ENCODE data around the gene NT5DC1. TPM values are rescaled to one million over a fixed set of nuclear protein-coding genes. Genes with fewer than 3 reads are reported as not detected.

NT5DC1 gene
- total RNA-seq, 1 donor from 2014 or later: 44.1 TPM

GRCh38 chr6:116267836-116268588 lies 167.4 kb downstream of the NT5DC1 start:
- no peak overlapping the region for H3K4me3 Mint-ChIP-seq (ENCODE audit: low read depth)
- H3K27me3 Mint-ChIP-seq (ENCODE audit: low read depth): no peaks in the 10 kb centered on the region
- peaks cover 13% of the 10 kb centered on the region for H3K9me3 Mint-ChIP-seq
- no peak for DNase-seq (ENCODE audit: low spot score)
- H3K4me1 Mint-ChIP-seq (ENCODE audit: low read depth): peaks cover 10% of the 10 kb centered on the region
- intact Hi-C loops (cut with micrococcal nuclease): loop anchor here (5.0 kb wide), 1 partner anchor 264 kb away; no protein-coding TSS in a partner anchor
- peaks cover 22% of the 10 kb centered on the region for H3K36me3 Mint-ChIP-seq (ENCODE audit: low read depth)
- no peak overlapping the region for H3K27ac Mint-ChIP-seq

DNA sequence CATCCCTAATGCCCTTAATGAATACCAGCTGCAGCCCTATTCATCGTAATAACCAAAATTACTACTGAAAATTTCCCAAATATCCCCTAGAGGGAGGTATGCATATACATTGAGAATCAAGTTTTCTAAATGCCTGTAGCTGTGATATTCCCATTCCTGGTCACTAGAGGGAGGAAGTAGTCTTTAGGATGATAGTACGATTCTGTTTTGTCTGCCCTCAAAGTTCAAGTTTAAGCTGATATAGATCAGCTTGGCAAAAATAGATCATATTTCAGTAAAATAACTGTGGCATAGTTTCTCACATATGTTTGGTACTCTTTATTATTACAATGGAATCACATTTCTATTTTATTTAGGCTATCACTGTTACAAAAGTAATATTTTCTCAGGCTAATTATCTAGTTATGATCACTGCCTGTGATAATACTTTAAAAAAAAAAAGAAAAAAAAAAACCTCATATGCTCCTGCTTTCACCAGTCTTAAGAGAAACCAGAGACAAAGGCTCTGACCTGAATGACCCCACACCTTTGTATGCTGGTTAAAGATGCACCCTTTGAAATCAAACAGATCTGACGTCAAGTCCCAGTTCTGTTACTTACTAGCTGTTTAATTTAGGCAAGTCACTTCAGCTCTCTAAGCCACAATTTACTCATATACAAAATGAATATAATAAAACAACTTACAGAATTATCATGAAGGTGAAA lies 168.1 kb downstream of the NT5DC1 start:
- Mint-ChIP-seq H3K4me1 (ENCODE audit: low read depth) (peaks cover 10% of the 10 kb centered on the region), H3K27ac (no peak overlapping the region), H3K36me3 (ENCODE audit: low read depth) (peaks cover 20% of the 10 kb centered on the region), H3K4me3 (ENCODE audit: low read depth) (no peak overlapping the region), H3K9me3 (peaks cover 9% of the 10 kb centered on the region), H3K27me3 (ENCODE audit: low read depth) (no peaks in the 10 kb centered on the region)
- intact Hi-C loops (cut with micrococcal nuclease): loop anchor here (5.0 kb wide), 1 partner anchor 264 kb away; no protein-coding TSS in a partner anchor
- no peak for DNase-seq (ENCODE audit: low spot score)

DNA sequence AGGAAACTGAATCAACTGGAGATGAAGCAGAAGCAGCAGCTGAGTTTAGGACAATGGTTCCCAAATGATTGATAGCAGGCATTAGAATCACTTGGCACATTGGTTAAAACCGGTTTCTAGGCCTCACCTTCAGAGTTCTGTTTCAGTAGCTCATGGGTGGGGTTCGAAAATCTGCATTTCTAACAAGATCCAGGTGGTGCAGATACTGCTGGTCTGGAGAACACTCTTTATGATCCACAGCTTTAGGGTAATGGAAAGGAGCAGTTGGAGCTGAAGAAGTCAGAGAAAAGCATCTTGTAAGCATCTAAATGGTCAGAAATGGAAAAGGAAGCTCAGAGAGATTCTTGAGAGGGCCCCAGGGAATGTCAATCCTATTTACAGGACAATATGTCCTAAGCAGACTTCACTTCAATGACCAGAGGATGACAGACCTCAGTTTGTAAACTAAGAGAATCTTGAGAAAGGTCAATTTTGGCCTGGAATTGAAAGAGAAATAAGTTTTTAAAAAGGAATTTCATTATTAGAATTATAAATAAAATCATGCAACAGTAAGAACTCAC lies 170.6 kb downstream of the NT5DC1 start:
- Mint-ChIP-seq H3K36me3 (ENCODE audit: low read depth) (peaks cover 30% of the 10 kb centered on the region), H3K4me3 (ENCODE audit: low read depth) (no peak overlapping the region), H3K4me1 (ENCODE audit: low read depth) (peaks cover 13% of the 10 kb centered on the region), H3K9me3 (no peaks in the 10 kb centered on the region), H3K27me3 (ENCODE audit: low read depth) (no peaks in the 10 kb centered on the region), H3K27ac (no peak overlapping the region)
- DNase-seq (ENCODE audit: low spot score): no peak
- intact Hi-C loops (cut with micrococcal nuclease): no loop called here

DNA sequence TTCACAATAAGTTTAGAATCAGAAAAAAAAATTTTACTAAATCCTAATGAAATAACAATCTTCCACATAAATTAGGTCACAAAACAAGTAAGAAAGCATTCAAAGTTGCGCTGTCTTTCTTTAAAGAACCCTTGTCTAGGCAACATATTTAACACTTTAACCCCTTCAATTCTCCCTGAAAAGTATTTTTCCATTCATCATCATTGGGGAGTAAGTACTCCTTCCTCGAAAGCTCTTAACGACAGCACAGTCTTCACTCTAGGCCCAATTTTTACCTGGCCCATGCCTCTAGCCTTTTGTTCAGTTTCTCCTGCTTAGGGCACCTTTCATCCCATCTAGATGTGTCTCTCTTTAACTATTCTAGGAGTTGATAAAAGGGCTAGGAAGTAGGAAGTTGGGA lies 176.5 kb downstream of the NT5DC1 start:
- peaks cover 51% of the 10 kb centered on the region for H3K4me1 Mint-ChIP-seq (ENCODE audit: low read depth)
- H3K9me3 Mint-ChIP-seq: no peaks in the 10 kb centered on the region
- intact Hi-C loops (cut with micrococcal nuclease): loop anchor here (5.0 kb wide), 1 partner anchor 60 kb away; no protein-coding TSS in a partner anchor
- H3K27ac Mint-ChIP-seq: peak overlapping the region; percentile 39
- H3K4me3 Mint-ChIP-seq (ENCODE audit: low read depth): peak overlapping the region; percentile 97
- peaks cover 62% of the 10 kb centered on the region for H3K36me3 Mint-ChIP-seq (ENCODE audit: low read depth)
- H3K27me3 Mint-ChIP-seq (ENCODE audit: low read depth): no peaks in the 10 kb centered on the region
- DNase-seq (ENCODE audit: low spot score): no peak

DNA sequence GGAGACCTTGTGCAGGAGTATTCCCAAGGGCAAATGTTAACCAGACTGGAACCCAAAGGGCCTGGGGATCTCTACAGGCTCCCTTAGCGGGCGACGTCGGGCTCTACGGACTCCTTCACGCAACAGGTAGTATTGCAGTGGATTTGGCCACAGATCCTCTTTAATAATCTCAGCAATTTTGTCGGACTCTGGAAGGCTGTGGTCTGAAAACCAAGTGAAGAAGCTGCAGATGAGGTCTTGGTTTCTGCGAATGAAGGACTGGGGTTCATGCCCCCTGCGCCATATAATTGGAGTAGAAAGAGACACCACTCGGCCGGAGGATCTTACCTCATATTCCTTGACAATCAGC lies 177.8 kb downstream of the NT5DC1 start:
- H3K4me3 Mint-ChIP-seq (ENCODE audit: low read depth): peak overlapping the region; percentile 97
- peaks cover 51% of the 10 kb centered on the region for H3K4me1 Mint-ChIP-seq (ENCODE audit: low read depth)
- intact Hi-C loops (cut with micrococcal nuclease): loop anchor here (5.0 kb wide), 1 partner anchor 61 kb away; no protein-coding TSS in a partner anchor
- H3K27me3 Mint-ChIP-seq (ENCODE audit: low read depth): peaks cover 3% of the 10 kb centered on the region
- H3K9me3 Mint-ChIP-seq: no peaks in the 10 kb centered on the region
- no peak for DNase-seq (ENCODE audit: low spot score)
- H3K27ac Mint-ChIP-seq: peak overlapping the region; percentile 97
- H3K36me3 Mint-ChIP-seq (ENCODE audit: low read depth): peaks cover 53% of the 10 kb centered on the region

GRCh38 chr6:116278854-116279231 lies 178.2 kb downstream of the NT5DC1 start:
- Mint-ChIP-seq H3K27me3 (ENCODE audit: low read depth) (peaks cover 3% of the 10 kb centered on the region), H3K27ac (peak overlapping the region; percentile 97), H3K9me3 (no peaks in the 10 kb centered on the region), H3K36me3 (ENCODE audit: low read depth) (peaks cover 51% of the 10 kb centered on the region), H3K4me1 (ENCODE audit: low read depth) (peaks cover 51% of the 10 kb centered on the region), H3K4me3 (ENCODE audit: low read depth) (peak overlapping the region; percentile 97)
- no peak for DNase-seq (ENCODE audit: low spot score)
- intact Hi-C loops (cut with micrococcal nuclease): loop anchor here (1.0 to 5.0 kb wide), 3 partner anchors 25 to 292 kb away; partner anchors contain the start of genes RWDD1 and TSPYL4

GRCh38 chr6:116279232-116280160 lies 178.8 kb downstream of the NT5DC1 start, which contains the start of gene TSPYL1:
Gene TSPYL1, minus strand, starts transcription at chr6:116279930. Its CDS starts 100 bp downstream, at chr6:116279830.
- DNase-seq (ENCODE audit: low spot score): peak; percentile 93
- intact Hi-C loops (cut with micrococcal nuclease): loop anchor here (1.0 to 5.0 kb wide), 6 partner anchors 25 to 388 kb away; partner anchors contain the start of genes RWDD1, TSPYL4 and ZUP1
- Mint-ChIP-seq H3K4me3 (ENCODE audit: low read depth) (peak within 1 kb of the TSS; percentile 97), H3K4me1 (ENCODE audit: low read depth) (peaks cover 51% of the 10 kb centered on the region), H3K9me3 (no peaks in the 10 kb centered on the region), H3K27ac (peak within 1 kb of the TSS; percentile 97), H3K36me3 (ENCODE audit: low read depth) (peaks cover 46% of the 10 kb centered on the region), H3K27me3 (ENCODE audit: low read depth) (peaks cover 3% of the 10 kb centered on the region)

GRCh38 chr6:116280161-116280932 lies 179.7 kb downstream of the NT5DC1 start:
- H3K4me3 Mint-ChIP-seq (ENCODE audit: low read depth): peak overlapping the region; percentile 97
- H3K36me3 Mint-ChIP-seq (ENCODE audit: low read depth): peaks cover 39% of the 10 kb centered on the region
- peak overlapping the region; percentile 97 for H3K27ac Mint-ChIP-seq
- peaks cover 47% of the 10 kb centered on the region for H3K4me1 Mint-ChIP-seq (ENCODE audit: low read depth)
- peaks cover 3% of the 10 kb centered on the region for H3K27me3 Mint-ChIP-seq (ENCODE audit: low read depth)
- no peaks in the 10 kb centered on the region for H3K9me3 Mint-ChIP-seq
- DNase-seq (ENCODE audit: low spot score): no peak
- intact Hi-C loops (cut with micrococcal nuclease): loop anchor here (5.0 kb wide), 3 partner anchors 177 to 387 kb away; partner anchors contain the start of gene ZUP1

DNA sequence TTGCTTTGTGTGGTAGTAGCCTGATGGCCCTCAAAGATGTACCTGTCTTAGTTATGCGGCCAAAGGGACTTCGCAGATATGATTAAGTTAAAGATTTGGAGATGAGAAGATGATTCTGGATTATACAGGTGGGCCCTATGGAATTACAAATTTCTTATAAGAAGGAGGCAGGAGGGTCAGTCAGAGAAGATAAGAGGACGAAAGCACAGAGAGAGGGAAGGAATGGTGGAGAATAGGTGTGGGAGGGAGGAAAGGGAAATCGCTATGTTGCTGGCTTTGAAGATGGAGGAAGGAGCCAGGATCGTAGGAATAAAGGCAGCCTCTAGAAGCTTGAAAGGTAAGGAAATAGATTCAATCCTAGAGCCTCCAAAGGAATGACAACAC lies 180.3 kb downstream of the NT5DC1 start:
- H3K27ac Mint-ChIP-seq: no peak overlapping the region
- H3K4me3 Mint-ChIP-seq (ENCODE audit: low read depth): no peak overlapping the region
- peaks cover 45% of the 10 kb centered on the region for H3K4me1 Mint-ChIP-seq (ENCODE audit: low read depth)
- DNase-seq (ENCODE audit: low spot score): no peak
- H3K36me3 Mint-ChIP-seq (ENCODE audit: low read depth): peaks cover 35% of the 10 kb centered on the region
- no peaks in the 10 kb centered on the region for H3K9me3 Mint-ChIP-seq
- intact Hi-C loops (cut with micrococcal nuclease): loop anchor here (5.0 kb wide), 3 partner anchors 176 to 386 kb away; partner anchors contain the start of gene ZUP1
- peaks cover 3% of the 10 kb centered on the region for H3K27me3 Mint-ChIP-seq (ENCODE audit: low read depth)

- no peak for DNase-seq (ENCODE audit: low spot score)
- H3K9me3 Mint-ChIP-seq: no peaks in the 10 kb centered on the region
- peaks cover 3% of the 10 kb centered on the region for H3K27me3 Mint-ChIP-seq (ENCODE audit: low read depth)
- H3K36me3 Mint-ChIP-seq (ENCODE audit: low read depth): peaks cover 20% of the 10 kb centered on the region
- H3K4me3 Mint-ChIP-seq (ENCODE audit: low read depth): no peak overlapping the region
- no peak overlapping the region for H3K27ac Mint-ChIP-seq
- peaks cover 29% of the 10 kb centered on the region for H3K4me1 Mint-ChIP-seq (ENCODE audit: low read depth)
- intact Hi-C loops (cut with micrococcal nuclease): loop anchor here (5.0 kb wide), 3 partner anchors 175 to 385 kb away; partner anchors contain the start of gene ZUP1
These were observed 182.0 kb downstream of the NT5DC1 start for GRCh38 chr6:116282698-116283097.

DNA sequence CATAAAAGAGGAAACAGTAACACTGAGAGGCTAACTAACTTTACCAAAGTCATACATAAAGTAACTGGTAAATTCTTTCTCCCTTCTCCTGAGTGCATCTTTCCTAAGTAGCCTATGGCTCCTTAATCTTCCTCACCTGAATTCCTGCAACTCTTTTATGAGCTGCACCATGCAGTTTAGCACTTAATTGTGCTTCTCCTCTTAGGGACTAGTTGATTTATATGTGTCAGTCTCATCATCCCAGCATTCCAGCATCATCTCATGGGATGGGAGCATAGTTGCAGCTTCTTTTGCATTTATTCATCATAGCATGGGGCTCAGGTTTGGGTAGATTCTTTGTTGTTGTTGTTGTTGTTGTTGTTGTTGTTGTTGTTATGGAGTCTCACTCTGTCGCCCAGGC lies 182.5 kb downstream of the NT5DC1 start:
- H3K9me3 Mint-ChIP-seq: no peaks in the 10 kb centered on the region
- H3K27me3 Mint-ChIP-seq (ENCODE audit: low read depth): peaks cover 3% of the 10 kb centered on the region
- intact Hi-C loops (cut with micrococcal nuclease): loop anchor here (5.0 kb wide), 3 partner anchors 174 to 384 kb away; partner anchors contain the start of gene ZUP1
- DNase-seq (ENCODE audit: low spot score): no peak
- no peak overlapping the region for H3K4me3 Mint-ChIP-seq (ENCODE audit: low read depth)
- peaks cover 24% of the 10 kb centered on the region for H3K4me1 Mint-ChIP-seq (ENCODE audit: low read depth)
- H3K36me3 Mint-ChIP-seq (ENCODE audit: low read depth): peaks cover 15% of the 10 kb centered on the region
- H3K27ac Mint-ChIP-seq: no peak overlapping the region
